Stimulated activated CD8-positive, alpha-beta memory T cell treated with anti-CD3 and anti-CD28 coated beads, Interleukin-2, amount 100 ng/mL, for 1 hour (primary cell): ENCODE results near the gene MST1R.
"Not testable (repeated sequence)": the region's sequence is repeated elsewhere in the genome, so short reads cannot be mapped to it uniquely, and the experiment has no call there.

ENCODE experiments used
- DNase-seq, 2 donors: peaks; one replicate each; pipeline ENCODE4 v3.0.0-alpha.2; 2020; ENCODE audit warnings: low read depth in 2 of 2

The MST1R gene

DNA sequence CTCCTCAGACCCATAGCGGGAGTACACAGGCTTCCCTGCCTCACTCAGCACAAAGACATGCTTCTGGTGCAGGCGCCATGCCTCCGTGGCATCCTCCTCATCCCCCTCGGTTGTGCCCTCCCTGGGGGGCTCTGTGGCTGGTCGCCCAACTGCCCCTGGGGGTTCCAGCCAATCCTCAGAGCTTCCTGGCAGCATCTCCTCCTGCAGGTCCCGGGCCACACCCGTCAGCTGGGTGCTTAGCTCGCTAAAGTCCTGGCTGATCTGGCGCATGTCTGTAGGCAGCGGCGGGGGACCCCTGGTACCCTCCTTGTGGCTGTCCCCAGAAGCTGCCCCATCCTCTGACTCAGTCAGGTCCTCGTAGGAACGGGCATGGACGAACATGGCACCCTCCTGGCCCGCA is 7.9 kb upstream of the MST1R start:
- DNase-seq: no peak

DNA sequence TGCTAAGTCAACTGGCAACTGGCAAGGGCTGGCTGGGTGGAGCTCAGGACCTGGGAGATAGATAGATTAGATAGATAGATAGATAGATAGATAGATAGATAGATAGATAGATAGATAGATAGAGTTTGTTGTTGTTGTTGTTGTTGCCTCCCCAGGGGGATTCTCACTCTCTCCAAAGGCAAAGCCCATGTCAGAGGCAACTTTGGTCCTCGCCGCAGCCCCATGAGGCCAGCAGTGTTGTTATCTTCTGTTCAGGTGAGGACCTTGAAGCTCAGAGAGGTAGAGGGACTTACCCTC is 7.4 kb upstream of the MST1R start:
- DNase-seq: no peak

- no peak for DNase-seq
Observed at GRCh38 chr3:49910409-49911123, 6.9 kb upstream of the MST1R start.

DNA sequence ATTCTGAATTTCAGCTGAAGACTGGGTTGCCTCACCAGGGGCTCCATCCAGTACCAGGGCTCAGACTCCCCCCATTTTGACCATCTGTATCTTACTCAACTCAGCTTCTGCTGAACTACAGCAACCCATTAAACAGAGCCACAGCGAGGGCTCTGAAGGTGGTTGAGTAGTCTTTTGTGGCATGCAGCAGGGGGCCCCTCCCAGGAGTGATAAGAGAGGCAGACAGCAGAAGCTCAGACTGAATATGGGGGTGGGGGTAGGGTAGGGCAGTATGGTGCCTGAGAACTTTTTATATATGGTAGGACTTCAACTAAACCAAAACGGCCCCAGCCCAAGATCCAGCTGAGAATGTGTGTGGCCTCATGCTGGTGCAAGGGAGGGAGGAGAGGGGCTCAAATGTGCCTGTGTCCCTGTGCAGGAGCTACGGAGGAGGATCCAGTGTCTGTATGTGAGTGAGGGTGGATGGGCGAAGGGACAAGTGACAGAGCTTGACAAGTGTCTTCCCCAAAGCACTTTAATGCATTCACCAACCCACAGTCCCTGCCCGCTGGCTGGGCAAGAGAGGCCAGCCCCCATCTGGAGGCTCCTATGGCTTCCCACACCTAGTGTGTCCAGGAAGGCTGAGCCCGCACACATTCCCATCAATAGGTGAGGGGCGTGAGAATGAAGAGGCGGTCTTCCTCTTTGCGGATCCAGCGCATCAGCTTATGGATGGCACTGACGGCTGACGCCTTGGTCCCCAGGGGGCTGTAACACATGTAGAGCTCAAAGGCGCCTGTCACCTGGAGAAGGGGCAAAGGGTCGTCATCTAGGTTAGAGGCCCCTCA is 4.9 kb upstream of the MST1R start:
- DNase-seq: no peak

DNA sequence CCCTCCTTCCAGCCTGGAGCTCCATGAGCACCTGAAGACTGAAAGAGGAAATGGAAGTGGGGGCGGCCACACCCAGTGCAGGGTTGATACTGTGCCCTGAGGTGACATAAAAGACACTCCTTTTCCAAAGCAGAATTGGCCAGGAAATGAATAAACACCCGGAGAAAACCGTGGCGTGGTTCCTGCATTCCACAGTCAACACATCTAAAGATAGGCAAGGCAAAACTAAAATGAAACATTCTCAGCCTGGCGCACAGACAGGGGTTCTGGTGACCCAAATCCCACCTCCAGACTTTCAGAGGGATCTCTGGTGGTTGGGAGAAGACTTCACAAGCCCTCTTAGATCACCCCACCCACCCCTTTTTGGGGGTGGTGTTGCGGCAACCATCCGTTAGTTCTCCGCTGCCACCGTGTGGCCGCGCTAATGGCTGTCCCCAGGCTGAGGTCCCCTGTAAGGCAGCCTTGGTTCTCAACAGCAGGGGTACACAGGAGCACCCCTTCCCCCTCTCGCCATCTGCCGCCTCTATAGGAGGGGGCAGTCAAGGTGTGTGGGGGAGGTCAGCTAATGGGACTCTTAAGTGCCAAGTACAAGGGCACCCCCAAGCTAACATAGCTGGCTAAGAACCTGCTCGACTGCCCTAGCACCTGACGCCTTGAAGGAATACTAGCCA is 2.5 kb upstream of the MST1R start:
- no peak for DNase-seq

DNA sequence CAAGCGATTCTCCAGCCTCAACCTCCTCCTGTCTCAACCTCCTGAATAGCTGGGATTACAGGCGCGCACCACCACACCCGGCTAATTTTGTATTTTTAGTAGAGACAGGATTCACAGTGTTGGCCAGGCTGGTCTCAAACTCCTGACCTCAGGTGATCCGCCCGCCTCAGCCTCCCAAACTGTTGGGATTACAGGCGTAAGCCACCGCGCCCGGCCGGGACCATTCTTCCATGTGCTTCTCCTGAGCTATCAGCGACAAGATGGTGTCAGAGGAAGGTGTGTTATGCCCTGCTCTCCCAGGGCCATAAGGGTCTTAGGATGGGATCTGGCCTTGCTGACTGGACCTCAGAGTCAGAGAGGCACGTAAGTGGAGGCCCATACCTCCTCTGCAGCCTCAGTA is 775 bp upstream of the MST1R start:
- not testable (repeated sequence) for DNase-seq

GRCh38 chr3:49902511-49903345 is 945 bp downstream of the MST1R start:
- no peak for DNase-seq

GRCh38 chr3:49901366-49902339 is 2.0 kb downstream of the MST1R start:
- no peak for DNase-seq

- no peak for DNase-seq
Observed at GRCh38 chr3:49900491-49901153, 3.1 kb downstream of the MST1R start.

DNA sequence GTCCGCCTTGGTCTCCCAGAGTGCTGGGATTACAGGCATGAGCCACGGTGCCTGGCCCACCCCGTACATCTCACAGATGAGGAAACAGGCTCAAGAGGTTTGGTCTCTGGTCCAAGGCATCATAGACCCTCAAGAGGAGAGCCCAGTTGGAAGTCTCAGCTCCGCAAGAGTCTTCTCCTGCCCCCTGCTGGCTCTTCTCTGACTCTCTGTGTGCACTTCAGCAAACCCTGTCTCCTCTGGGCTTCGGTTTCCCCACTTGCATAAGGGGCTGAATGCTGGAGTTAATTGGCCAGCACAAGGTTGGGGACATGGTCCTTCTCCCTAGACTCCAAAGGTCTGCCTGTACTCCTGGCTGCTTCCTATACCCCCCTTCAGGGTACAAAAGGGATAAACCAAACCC is 3.9 kb downstream of the MST1R start:
- DNase-seq: no peak

- no peak for DNase-seq
Observed at GRCh38 chr3:49898991-49899390, 4.7 kb downstream of the MST1R start.

GRCh38 chr3:49896345-49896744 is 7.3 kb downstream of the MST1R start:
- no peak for DNase-seq

GRCh38 chr3:49895791-49896190 is 7.9 kb downstream of the MST1R start:
- DNase-seq: no peak

- DNase-seq: no peak
Observed at GRCh38 chr3:49889296-49889695, 14.4 kb downstream of the MST1R start.

DNA sequence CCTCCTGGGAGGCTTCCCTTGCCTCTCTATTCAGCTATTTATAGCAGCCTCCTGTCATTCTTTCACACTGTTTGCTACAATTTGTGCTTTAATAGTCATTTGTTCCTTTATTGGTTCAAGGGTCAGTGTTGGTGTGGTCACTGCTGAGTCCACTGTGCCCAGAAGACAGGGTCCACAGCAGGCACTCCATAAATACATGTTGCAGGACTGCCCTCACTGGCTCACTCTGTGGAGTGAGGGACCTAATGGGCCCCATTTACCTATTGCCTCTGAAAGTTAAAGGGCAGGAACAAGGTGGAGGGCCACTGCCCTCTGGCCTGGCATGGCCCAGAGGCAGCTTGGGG is 16.8 kb downstream of the MST1R start:
- no peak for DNase-seq

GRCh38 chr3:49883998-49884397 is 19.7 kb downstream of the MST1R start:
- DNase-seq: no peak

GRCh38 chr3:49882166-49882565 is 21.5 kb downstream of the MST1R start:
- no peak for DNase-seq

GRCh38 chr3:49880581-49881315 is 22.9 kb downstream of the MST1R start:
- no peak for DNase-seq

GRCh38 chr3:49879721-49880120 is 24.0 kb downstream of the MST1R start:
- DNase-seq: no peak

- DNase-seq: no peak
Observed at GRCh38 chr3:49878686-49879085, 25.0 kb downstream of the MST1R start.
